ENCODE data around the gene STK25.
"Not testable (repeated sequence)": the region's sequence is repeated elsewhere in the genome, so short reads cannot be mapped to it uniquely, and the experiment has no call there.

The STK25 gene

DNA sequence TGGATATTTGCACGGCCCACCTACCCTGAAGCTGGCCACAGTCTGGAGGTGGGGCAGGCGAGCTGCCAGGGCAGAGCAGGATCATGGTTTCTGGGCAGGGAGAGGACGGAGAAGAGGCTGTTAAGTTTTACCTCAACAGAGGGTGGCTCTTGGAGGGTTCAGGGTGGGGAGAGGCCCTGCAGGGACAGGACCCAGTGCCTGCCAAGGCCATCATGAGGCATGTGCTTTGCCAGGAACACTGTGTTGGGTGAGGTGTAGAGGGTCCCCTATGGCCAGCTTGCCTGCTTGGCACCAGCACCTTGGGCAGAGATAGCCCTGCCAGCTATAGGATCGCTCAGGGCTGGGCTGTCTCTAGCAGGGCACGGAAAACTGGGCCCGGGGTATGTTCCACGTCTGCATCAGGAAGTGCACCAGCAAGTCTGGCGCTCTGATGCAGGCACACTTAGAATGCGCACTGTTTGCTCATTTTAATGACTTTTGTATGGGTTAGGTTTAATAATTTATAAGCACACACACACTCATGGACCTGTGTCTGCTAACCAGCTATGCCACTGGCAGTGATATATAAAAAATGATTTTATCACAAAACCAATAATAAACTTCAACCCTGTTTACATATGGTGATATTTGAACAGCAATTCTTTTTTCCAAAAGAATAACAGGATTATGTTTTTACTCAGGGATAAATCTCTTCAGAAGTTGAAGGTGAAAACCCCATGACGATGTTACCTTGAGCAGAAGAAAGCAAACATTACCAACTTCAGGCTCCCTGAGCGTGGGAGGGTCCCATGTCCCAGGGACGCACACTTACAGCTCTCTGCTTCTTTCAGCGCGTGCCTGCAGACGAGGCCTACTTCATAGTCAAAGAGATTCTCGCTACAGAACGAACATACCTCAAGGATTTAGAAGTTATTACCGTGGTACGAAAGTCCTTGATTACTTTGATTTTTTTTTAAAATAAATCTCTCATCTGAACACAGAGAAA is 46.4 kb downstream of the STK25 start:
- no peak for DNase-seq

DNA sequence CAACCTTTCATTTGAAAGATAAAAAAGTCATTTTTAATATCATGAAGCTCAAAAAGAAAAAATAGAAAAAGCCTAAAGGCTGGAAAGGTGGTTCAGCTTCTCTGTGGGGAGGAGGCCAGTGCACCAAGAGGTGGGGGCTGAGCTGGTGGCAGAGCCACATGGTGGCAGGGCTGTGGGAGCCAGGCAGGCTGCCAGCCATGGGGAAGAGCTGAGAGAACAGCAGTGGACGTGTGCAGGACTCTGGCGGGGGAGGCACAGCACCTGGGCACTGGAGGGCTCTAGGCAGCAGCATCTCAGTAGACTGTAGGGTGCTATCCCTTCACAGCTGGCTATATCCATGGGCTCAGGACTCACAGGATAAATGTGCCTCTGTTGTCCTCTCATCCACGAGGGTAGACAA is 47.8 kb downstream of the STK25 start:
- DNase-seq: no peak

DNA sequence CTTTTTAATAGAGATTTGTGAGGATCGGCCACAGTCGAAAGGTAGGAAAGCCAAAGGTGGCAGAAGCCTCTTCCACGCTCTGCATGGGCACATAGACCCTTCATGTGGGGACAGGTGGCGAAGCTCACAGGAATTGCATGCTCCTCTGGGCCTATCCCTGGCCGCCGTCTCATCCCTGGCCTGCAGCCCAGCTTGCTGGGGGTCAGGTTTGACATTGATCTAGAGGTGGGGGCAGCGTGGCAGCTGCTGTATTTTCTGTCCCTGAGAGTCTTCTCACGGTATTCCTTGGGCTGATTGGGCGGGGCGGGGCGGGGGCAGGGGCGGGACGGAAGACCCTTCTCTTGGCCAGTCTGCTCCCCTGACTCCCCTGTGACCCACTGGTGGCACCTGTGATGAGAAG is 48.9 kb downstream of the STK25 start:
- no peak for DNase-seq

DNA sequence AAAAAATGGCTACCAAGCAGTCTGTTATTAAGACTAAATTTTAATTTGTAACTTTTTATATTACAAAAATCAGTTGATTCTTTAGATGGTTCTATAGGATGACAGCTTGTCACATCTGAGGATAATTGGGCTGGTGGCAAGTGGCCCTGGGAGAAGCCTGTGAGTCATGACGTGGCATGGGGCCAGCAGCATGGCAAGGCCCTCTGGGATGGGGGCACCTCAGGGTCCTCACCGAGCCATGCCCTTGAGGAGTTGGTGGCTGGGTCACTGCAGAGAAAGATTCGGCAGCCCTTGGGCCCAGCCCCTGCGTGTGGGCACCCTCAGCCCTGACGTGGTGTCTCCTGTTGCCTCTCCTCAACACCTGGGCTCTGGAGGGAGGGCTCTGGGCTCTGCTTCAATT is 49.7 kb downstream of the STK25 start:
- no peak for DNase-seq

DNA sequence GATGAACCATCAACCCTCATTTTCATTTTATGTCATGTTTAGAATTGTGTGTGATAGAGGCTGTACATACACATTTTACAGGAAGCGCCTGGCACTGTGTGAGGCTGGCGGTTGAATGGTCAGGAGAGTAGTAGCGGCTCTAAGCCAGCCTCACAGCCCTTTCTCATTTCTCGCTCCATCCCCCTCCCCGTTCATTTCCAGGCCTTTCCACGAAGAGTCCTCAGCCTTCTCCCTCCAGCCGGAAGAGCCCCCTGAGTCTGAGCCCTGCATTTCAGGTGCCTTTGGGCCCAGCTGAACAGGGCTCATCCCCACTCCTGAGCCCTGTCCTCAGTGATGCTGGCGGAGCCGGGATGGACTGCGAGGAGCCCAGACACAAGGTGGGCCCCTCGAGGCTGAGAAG is 51.8 kb downstream of the STK25 start:
- DNase-seq: no peak

DNA sequence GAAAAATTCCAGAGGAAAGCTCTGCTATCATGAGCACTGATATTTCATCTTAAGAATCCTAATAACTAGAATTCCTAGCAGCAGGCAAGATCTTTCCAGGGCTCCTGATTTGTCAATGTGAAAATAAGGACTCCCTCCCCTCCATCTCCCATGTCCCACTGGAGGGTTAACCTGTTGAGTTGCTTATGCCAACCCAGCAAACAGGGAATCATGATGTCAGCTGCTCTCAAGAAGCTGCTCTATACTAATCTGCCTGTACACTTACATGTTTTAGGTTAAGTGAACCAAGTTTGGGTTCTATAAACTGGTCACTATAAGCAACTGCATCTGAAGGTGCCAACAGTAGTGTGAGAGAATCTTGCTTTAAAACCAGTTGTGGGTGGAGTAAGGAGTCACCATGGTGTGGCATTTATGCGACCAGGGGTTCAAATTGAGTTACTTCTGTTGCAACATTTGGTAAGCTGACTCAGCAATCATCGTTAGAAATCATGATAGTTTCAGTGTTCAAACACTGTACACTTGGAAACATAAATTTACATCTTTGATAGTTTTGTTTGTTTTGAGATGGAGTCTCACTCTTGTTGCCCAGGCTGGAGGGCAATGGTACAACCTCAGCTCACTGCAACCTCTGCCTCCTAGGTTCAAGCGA is 53.4 kb downstream of the STK25 start:
- DNase-seq: no peak

DNA sequence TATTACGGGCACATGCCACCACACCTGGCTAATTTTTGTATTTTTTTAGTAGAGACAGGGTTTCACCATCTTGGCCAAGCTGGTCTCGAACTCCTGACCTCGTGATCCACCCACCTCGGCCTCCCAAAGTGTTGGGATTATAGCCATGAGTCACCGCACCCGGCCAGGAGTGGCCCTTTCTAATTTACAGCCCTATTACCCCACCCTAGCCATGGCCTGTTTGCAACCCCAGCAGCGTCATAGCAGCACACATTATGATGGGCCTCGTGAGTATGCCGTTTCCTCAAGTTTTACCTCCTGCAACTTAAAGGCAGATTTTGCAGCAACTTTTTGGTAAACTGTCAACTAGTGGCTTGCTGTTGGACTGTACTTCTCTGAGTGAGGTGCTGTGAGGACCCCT is 54.5 kb downstream of the STK25 start:
- not testable (repeated sequence) for DNase-seq

DNA sequence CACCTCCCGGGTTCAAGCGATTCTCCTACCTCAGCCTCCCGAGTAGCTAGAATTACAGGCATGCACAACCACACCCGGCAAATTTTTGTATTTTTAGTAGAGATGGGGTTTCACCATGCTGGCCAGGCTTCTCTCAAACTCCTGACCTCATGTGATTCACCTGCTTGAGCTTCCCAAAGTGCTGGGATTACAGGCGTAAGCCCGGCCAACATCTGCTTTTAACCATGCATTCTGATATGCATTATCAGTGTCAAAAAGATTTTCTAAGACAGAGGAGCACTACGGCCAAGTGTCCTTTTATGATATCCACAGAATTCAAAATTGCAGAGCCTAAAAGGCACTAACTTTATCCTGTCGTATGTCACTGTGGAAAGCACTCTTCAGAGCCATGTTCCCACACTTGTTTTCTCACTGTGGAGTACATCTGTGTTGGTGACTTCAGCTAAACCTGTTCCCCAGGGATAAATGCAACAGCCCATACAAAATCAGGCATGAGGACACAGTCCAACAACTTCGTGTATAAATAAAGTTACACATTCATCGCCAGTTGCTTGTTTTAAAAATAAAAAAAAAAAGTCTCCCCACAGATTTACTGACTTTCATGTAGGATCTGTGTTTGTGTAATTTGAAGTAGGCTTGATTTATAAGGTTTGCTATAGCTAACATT is 56.4 kb downstream of the STK25 start:
- DNase-seq: no peak

DNA sequence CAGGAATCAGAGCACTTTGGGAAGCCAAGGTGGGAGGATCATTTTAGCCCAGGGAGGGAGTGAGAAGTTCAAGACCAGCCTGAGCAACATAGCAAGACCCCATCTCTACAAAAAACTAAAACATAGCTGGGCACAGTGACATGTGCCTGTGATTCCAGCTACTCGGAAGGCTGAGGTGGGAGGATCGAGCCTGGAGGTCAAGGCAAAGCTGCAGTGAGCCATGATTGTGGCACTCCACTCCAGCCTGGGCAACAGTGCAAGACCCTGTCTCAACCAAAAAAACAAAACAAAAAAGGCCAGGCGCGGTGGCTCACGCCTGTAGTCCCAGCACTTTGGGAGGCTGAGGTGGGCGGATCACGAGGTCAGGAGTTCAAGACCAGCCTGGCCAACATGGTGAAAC is 58.3 kb downstream of the STK25 start:
- DNase-seq: not testable (repeated sequence)

DNA sequence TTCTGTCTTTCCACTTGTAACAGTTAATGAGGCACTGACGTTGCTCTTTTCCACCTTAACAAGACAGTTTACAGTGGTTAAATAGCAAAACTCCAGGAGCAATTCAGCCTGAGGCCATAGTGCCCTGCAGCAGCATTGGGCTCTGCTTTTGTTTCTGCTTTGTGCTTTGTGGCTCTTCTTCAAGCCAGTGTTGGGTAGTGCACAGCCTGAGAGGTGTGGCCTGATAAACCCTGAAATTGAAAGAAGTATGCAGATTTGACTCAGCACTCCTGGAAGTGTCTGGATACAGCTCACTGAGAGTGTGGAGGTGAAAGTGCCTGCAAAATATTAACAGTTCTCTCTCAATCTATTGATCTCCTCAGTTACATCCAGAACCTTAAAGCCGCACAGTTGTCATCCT is 63.0 kb downstream of the STK25 start:
- no peak for DNase-seq

DNA sequence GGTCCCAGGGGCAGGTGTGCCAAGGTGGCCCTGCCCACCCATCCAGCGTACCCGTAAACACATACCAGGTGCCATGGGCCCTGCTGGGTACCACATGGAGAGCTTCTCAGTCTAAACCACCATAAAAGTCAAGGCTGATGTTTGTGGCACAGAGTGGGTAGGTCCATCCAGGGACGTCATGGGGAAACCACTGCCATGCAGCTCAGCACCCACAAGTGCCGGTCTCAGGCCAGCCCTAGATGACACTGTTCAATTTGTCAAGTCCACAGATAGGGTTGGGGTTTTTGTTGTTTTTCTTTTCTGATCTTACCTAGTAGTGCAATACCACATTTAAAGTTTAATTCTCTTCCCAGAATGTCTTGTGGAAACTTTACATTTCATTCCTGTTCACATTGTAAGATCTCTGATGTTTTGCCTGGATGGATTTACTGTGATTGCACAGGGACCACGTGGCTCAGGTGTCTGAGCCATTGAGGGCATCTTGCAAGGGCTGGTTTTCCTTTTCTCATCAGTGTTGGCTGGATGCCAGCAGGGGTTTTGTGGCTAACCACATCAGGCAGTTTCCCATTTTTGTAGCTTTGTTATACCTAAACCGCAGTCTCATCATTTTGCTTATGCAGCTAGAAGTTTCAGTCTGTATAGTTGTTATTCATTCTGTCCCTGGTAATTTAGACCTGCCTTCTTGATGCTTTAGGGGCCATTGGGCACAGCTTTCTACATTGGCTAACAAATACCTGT is 64.7 kb downstream of the STK25 start:
- DNase-seq: peak; percentile 99
